ENCODE measurements around the gene DENND4A. TPM values are rescaled to one million over a fixed set of nuclear protein-coding genes. Genes with fewer than 3 reads are reported as not detected.
A peak's percentile ranks its signal among the peaks of the same experiment; 100 is the strongest.

DENND4A gene
- total RNA-seq (2014; rRNA removed; shearing (Covaris generic)), result 15.6 and 19.3 TPM in 2 replicates
- 10.7 and 11.0 TPM in 2 replicates for polyA plus RNA-seq (2014; cell fraction: nucleus; rRNA removed)

DNA sequence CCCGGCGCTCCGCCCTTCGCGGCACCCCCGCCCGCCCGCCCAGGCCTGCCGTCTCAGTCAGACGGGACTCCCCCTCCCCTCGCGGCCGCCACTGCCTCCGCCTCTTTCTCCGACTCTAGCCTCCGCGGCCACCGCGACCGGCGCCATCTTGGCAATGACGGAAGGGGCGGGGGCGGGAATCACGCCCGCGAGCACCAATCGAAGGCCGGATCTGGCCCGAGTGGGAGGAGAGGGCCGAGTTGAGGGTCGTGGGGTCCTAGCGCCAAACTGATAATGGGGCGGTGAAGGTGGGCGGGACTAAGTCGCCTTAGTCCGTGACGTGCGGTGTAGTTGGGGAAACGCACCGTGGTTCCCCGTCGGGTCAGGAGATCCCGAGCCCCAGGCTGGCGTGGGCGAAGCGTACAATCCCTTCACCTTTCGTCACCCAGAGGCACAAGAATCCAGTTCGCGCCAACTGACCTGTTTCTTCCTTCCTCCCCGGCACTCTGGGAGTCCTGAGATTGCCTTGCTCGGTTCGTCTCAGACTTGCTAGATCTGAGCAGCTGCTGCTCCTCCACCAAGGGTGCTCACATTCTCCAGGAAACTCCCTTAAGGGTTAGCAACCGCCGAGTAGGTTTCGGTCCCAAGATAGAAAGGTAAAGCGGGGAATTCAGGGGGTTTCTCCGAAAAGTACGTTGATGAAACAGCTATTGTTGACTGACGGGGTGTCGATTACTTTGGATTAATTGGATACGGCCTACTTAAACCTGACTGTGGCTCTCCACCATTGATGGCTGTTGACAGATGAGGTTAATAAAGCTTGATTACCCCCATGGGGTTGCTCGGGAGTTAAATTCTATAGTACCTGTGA is at the start of gene DENND4A:
DENND4A (minus strand) TSS at position 156 of the 850 bp plus-strand sequence. CDS start 35,843 bp downstream, outside the sequence.
- DNase-seq (ENCODE audit: extremely low read depth, low read depth), result peak; percentile 96

DNA sequence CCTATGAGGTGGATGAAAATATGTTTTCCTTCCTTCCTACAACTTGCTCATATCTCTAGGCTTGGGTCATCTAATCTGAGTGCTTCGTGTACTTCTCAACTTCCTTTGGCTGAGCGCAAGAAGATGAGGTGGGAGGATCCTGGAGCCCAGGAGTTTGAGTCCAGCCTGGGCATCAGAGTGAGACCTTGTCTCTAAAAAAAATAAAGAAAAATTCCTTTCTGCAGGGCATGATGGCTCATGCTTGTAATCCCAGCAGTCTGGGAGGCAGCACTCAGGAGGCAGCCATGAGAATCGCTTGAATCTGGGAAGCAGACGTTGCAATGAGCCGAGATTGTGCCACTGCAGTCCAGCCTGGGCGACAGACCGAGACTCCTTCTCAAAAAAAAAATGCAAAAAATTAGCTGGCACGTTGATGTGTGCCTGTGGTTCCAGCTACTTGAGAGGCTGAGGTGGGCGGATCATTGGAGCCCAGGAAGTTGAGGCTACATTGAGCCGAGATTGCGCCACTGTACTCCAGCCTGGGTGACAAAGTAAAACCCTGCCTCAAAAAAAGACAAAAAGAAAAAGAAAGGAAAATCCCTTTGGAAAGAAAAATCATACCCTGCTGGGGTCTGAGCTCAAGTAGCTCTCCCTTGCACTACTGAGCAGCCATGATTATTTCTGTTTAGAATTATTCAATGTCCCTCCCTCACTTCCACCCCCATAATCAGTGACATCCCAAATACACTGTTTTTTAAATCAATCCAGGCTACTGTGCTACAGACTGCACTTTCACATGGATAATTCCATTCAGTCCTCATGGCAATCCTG is 49.2 kb upstream of the DENND4A start:
- DNase-seq (ENCODE audit: extremely low read depth, low read depth), result no peak

DNA sequence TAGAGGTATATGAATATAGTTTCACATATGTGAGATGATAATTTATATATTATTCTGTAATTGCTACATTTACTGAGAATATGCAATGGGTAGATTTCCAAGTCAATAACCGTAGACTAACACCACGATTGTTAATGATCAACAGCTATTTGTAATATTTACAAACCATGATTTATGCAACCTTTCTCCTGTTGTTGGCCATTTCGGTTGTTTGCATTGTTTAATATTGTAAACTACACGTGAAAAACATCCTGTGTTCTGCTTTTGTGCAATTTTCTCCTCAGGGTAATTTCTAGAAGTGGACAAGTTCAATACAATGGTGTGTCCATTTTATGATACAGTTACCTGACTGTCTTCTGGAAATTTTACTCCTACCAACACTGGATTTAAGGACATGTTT is 47.9 kb upstream of the DENND4A start:
- DNase-seq (ENCODE audit: extremely low read depth, low read depth), result no peak

DNA sequence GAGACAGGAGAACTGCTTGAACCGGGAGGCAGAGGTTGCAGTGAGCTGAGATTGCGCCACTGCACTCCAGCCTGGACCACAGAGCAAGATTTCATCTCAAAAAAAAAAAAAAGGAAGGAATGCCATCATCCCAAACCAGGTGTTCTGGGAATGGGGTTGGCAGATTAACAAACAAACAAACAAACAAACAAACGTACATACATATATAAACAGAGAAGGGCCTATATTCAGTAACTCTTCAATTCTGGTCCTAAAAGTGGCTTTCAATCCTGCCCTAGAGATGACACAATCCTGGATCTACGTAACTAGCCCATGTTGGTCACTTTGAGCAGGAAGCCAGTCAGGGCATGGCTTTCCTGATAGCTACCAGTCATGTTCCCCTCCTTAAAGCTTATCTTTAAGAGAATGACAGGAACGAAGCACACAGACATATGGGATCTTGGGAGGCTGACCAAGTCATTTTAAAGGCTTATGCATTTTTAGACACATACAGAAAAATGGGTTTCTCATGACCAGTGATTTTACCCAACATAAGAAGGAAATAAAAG is 47.3 kb upstream of the DENND4A start:
- no peak for DNase-seq (ENCODE audit: extremely low read depth, low read depth)

DNA sequence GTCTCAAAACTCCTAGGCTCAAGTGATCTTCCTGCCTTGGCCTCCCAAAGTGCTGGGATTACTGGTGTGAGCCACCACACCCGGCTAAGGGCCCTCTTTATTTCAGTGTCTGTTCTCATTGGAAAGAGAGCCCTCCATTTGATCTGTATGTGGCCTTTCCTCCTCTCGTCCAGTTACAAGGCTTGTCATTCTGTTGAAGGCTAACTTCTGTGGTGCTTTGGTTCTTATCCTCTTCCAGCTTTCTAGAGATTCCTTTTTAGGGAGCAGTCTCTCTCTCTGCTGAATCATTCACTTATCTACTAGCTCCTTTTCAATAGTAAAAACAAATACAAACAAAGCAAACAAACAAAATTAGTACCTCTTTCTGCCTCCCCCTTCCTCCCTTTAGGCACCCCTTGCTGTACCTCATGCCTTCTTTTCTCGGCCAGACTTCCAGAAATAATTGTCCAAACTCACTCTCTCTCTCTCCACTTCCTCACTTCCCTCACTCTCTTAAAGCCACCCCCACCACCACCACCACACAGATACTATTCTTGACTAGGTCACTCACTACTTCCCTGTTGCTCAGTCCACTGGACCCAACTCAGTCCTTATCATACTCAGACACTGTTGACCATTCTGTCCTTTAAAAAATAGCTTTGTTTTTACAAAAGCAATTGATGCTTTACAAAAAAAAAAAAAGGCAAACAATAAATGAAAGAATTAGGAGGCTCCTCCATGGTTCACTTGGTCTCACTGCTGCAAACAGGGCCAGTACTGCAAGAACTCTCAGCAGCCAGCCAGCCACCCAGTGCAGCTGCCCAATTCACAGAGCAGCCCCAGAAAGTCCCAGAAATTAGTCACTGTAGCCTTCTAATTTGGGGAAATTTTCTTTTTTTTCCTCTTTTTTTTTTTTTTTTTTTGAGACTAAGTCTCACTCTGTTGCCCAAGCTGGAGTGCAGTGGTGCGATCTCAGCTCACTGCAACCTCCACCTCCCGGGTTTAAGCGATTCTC is 45.5 kb upstream of the DENND4A start:
- DNase-seq (ENCODE audit: extremely low read depth, low read depth), result no peak

DNA sequence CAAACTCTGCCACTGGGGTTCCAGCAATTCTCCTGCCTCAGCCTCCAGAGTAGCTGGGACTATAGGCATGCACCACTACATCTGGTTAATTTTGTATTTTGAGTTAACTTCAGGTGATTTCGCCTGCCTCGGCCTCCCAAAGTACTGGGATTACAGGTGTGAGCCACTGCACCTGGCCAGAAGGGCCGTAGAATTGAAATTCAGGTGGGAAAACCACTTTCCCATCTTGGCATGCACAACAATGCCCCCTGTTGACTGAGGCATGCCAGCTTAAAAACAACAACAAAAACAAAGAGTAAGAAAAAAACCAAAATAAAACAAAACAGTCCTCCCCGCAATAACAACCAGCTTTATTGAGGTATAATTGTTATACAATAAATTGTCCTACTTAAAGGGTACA is 44.6 kb upstream of the DENND4A start:
- DNase-seq (ENCODE audit: extremely low read depth, low read depth), result no peak

DNA sequence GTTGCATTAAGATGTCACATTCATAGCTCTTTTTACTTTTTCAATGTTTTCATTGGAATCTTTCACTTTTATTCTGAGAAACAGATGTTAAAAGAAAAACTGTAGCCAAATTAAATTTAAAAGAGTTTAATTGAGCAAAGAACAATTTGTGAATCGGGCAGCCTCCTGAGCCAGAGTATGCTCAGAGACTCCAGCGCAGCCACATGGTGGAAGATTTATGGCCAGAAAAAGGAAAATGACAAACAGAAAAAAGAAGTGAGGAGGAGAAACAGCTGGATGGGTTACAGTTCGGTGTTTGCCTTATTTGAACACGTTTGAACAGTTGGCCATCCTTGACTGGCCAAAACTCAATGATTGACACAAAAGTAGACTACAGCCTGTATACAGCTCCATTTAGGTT is 43.4 kb upstream of the DENND4A start:
- no peak for DNase-seq (ENCODE audit: extremely low read depth, low read depth)

DNA sequence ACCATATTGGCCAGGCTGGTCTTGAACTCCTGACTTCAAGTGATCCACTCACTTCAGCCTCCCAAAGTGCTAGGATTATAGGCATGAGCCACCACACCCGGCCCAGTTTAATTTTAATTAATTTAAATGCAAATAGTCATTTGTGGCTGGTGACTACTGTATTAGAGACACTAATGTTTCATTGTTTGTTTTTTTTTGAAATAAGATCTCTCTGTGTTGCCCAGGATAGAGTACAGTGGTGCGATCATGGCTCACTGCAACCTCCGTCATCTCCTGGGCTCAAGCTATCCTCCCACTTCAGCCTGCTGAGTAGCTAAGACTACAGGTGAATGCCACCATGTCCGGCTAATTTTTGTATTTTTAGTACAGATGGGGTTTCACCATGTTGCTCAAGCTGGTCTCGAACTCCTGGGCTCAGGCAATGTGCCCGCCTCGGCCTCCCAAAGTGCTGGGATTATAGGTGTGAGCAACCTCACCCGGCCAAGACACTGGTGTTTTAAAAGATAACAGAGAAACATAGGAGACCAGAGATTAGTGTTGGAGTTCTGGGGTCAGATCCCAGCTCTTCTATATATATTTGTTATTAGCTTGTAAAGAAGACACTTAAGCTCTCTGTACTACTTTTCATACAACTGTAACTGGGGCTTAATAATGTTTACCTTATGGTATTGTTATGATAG is 42.6 kb upstream of the DENND4A start:
- no peak for DNase-seq (ENCODE audit: extremely low read depth, low read depth)

DNA sequence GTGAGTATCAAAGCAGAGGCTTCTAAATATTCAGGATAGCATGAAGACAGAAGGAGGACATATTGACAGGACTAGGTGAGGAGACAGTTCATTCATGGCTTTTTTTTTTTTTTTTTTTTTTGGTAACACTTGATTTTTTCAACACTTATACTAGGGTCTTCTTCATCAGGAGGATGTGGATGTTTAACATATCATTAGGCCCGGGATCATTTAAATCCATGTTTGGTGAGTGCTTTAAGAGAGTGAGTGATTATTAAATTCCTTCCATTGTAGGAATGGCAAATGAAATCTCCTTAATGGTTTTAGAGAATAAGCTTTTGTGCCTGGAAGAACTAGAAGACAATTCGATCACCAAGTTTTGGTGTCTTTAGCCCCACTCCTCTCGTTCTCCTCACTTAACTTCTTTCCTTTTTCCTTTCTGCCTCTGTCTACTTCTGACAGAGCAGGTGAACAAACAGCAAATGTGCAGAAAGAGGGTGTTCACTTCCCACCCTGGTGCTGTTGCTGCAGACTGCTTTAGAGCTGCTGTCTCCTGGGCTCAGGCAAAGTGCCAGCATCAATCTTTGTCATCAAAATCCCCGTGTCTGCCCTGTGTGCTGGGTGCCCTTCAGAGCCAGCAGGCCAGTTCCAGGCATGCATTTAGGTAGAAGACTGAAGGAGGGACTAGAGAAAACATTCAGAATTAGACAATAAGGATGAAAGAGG is 41.6 kb upstream of the DENND4A start:
- DNase-seq (ENCODE audit: extremely low read depth, low read depth), result no peak

DNA sequence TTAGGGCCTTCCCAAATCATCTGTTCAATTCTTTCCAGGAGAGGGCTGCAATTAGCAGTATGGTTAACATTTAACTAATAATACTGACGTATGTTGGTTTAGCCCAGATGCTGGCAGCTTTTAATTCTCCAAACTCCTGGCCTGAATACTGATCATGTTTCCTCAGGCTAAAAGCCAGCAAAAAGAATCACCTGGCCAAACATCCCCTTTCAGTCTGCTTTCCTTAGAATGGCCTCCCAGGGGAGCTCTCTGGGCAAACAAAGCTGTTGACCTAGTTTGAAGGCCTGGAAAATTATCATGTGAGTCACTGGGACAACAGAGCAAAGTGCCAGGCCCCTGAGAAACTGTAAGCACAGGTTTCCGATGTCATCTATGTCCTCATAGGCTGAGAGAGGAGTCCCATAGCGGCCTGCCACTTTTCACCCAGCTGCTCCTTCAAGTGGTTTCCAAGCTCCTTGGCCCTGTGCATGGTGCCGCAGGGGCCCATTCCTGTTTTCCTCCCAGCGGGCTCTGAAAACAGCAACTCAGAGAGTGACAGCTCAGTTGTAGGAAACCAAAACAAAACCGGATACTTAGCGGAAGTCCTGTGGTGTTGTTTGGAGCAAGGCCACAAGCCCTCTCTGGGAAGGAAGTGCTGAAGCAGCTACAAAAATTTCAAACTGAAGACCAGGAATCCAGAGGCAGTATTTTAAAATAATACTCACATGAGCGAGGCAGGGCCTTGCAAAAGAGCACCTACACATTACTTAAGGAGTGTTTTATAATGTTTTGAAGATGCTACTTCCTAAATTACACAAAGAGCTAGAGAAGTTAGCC is 40.7 kb upstream of the DENND4A start:
- peak; percentile 96 for DNase-seq (ENCODE audit: extremely low read depth, low read depth)

DNA sequence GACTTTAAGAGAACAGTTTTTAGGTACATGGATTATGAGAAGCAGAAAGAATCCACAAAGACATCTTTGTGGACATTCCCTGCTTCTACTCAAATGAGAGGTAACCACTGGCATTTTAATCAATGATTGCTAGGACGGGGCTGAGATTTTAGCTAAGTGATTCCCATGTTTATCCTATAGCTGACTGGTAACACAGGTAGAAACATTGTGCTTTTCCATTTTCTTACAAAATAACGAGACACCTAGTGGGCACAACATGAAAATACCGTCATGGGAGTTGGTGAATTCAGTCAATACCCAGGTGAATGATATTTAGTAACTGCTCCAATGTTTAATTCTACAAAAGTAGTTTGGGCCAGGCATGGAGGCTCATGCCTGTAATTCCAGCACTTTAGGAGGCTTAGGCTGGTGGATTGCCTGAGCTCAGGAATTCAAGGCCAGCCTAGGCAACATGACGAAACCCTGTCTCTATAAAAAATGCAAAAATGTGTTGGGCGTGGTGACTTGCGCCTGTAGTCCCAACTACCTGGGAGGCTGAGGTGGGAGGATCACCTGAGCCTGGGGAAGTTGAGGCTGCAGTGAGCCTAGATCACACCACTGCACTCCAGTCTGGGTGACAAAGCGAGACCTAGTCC is 37.2 kb upstream of the DENND4A start:
- DNase-seq (ENCODE audit: extremely low read depth, low read depth), result no peak

DNA sequence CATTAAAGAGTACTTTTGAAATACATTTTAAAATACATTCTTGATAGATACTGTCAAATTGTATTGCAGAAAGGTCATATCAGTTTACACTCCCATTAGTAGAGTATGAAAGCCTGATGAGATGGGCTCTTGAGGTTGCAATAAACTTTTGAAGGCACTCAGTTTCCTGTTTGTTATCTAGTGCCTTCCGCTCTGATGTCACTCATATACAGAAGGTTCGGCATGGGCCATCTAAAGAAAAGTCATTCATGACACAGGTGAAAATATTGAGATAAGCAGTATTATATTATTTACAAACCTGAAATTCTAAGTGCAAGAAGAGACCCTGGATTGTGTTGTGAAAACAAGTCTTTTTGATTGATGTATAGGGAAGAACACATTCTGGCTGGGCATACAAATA is 36.5 kb upstream of the DENND4A start:
- no peak for DNase-seq (ENCODE audit: extremely low read depth, low read depth)

DNA sequence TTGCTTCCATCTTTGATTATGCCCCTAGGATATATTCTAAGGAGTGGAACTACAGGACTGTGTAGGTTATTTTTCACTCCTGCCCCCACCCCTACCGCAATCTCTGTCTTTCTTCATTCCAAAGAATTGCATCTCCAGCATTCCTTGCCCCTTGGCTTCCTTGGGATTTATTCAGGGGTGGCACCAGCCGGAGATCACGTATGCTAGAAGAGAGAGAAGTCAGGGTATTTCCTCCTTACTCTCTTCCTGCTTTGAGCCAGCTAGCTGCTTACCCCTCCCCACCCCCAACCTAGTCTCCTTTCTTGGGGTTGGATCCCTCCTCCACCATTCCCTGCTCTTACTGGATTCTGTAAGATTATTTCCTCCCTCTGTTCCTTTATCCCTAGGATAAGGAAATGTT is 35.0 kb upstream of the DENND4A start:
- DNase-seq (ENCODE audit: extremely low read depth, low read depth), result no peak

DNA sequence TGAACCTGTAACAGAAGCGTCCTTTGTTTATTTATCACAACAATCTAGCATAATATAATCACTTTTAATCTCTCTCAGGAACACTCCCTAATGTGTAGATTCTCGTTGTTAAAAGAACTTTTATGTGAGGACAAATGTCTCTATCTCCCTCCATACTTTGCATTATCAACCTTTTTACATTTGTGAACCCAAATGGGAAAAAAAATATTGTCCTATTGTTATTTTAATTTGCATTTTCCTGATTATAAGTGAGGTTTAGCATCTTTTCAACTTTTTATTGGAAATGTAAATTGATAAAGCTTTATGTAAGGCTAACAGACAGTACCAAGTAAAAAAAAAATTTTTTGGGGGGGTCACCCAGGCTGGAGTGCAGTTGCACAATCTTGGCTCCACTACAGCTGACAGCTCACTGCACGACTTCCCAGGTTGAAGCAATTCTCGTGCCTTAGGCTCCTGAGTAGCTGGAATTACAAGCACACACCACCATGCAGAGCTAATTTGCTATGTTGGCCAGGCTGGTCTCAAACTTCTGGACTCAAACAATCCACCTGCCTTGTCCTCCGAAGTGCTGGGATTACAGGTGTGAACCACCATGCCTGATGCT is 33.0 kb upstream of the DENND4A start:
- DNase-seq (ENCODE audit: extremely low read depth, low read depth), result no peak

DNA sequence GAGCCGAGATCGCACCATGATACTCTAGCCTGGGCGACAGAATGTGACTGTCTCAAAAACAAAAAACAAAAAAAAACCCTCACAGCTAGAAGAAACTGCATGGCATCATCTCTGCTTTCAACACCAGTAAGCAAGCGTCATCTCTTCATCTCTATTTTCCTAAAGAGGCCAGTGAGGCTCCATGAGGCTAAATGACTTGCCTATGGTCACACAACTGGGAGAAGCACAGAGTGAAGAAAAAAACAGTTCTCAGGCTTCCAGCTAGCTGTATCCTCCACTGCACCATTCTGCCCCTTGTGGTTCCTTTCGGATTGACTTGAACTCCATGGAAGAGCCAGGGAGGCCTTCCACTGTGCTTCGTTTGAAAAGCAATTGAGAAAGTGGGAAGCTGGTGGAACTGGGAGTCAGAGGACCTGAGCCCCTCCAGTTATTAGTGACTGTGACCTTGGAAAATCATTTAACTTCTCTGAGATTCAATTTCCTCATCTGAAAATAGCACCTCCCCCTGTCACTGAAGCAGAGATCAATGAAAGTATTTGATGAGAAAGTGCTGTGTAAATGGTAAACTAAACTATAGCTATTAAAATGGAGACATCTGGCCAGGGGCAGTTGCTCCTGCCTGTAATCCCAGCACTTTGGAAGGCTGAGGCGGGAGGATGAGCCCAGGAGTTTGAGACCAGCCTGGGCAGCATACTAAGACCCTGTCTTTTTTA is 32.1 kb upstream of the DENND4A start:
- DNase-seq (ENCODE audit: extremely low read depth, low read depth), result peak; percentile 70

DNA sequence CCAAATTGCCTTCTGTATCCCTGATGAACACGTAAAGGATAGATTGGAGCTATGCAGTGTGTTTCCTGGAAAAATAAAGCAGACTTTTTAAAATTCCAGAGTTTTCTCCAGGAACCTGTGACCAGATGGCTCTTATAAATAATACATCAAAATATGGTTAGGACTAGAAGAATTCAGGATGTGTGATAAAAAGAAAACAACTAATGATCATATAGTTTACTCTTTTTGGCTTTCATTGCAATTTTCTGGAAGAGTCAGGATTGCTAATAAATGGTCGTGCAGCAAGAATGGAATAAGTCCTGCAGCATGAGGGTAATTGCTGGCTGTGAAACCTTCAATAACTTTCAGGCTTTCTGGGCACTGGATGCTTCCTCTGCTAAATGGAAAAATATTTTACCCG is 30.2 kb upstream of the DENND4A start:
- no peak for DNase-seq (ENCODE audit: extremely low read depth, low read depth)

DNA sequence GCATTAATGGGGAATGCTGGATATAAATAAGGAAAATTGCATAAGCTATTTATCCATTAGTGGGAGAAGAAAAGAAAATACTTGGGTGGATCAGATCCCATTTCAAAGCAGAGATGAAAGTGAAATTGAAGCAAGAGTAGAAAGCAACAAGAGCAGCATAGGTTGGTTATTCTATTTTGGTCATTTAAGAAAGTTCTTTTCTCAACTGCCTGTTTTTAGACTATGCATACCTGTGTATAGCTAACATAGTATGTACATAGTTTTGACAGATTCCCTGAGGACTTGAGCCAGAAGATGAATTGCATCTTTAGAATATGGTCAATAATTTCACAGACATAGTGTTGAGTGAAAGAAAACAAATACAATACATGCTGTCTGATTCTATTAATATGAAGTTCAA is 29.0 kb upstream of the DENND4A start:
- no peak for DNase-seq (ENCODE audit: extremely low read depth, low read depth)
